GM21447 (cell line): ENCODE results near the gene TGFB3.

Experiments
- ATAC-seq: cut with Tn5 transposase; IDR thresholded peaks from one replicate; pipeline ENCODE4 v1.9.1; 2021; ENCODE audit not compliant: unreplicated experiment

TGFB3 gene

DNA sequence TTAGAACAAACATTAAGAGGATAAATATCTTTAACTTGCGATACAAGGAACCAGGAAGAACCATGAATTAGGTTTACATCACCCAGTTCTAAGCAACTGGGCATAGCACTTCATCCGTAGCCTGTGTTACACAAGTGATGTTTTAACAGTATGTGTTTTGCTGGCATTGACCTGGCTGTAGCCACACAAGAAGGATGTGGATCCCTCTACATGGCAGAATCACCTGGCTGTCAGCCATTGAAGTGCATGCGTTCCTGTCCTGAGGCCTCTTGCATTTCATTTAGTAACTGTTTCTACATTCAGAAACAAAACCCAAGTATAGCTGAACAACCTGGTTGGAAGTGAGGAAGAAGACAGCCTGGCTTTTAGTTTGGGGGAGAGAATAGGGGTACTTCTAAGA lies 72.2 kb downstream of the TGFB3 start:
- ATAC-seq: no peak
